ENCODE results near the gene NABP1.

DNA sequence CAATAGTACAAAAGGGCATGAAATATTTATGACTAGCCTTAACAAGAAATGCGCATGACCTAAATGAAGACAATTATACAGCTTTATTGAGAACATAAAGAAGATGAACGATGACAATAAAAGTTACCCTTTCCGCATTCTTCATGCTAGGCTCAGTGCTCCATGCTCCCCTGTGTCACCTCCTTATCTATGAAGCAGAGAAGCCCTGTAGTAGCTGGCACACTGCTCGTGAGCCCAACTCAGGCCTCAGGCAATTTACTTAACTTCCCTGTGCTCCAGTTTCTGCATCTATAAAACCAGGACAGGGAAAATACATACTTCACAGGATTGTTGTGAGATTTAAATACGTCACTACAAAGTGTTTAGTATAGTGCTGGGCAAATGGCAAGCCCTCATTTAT lies 34.5 kb upstream of the NABP1 start:
- TF ChIP-seq, protein P1, sequence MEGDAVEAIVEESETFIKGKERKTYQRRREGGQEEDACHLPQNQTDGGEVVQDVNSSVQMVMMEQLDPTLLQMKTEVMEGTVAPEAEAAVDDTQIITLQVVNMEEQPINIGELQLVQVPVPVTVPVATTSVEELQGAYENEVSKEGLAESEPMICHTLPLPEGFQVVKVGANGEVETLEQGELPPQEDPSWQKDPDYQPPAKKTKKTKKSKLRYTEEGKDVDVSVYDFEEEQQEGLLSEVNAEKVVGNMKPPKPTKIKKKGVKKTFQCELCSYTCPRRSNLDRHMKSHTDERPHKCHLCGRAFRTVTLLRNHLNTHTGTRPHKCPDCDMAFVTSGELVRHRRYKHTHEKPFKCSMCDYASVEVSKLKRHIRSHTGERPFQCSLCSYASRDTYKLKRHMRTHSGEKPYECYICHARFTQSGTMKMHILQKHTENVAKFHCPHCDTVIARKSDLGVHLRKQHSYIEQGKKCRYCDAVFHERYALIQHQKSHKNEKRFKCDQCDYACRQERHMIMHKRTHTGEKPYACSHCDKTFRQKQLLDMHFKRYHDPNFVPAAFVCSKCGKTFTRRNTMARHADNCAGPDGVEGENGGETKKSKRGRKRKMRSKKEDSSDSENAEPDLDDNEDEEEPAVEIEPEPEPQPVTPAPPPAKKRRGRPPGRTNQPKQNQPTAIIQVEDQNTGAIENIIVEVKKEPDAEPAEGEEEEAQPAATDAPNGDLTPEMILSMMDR (IDR thresholded peaks at IDR 0.05; ENCODE audit: insufficient read depth, low read length) = no peak
- no peak for TF ChIP-seq POLR2AphosphoS5 (IDR thresholded peaks at IDR 0.05; ENCODE audit: low read depth)
- TF ChIP-seq, protein P2, sequence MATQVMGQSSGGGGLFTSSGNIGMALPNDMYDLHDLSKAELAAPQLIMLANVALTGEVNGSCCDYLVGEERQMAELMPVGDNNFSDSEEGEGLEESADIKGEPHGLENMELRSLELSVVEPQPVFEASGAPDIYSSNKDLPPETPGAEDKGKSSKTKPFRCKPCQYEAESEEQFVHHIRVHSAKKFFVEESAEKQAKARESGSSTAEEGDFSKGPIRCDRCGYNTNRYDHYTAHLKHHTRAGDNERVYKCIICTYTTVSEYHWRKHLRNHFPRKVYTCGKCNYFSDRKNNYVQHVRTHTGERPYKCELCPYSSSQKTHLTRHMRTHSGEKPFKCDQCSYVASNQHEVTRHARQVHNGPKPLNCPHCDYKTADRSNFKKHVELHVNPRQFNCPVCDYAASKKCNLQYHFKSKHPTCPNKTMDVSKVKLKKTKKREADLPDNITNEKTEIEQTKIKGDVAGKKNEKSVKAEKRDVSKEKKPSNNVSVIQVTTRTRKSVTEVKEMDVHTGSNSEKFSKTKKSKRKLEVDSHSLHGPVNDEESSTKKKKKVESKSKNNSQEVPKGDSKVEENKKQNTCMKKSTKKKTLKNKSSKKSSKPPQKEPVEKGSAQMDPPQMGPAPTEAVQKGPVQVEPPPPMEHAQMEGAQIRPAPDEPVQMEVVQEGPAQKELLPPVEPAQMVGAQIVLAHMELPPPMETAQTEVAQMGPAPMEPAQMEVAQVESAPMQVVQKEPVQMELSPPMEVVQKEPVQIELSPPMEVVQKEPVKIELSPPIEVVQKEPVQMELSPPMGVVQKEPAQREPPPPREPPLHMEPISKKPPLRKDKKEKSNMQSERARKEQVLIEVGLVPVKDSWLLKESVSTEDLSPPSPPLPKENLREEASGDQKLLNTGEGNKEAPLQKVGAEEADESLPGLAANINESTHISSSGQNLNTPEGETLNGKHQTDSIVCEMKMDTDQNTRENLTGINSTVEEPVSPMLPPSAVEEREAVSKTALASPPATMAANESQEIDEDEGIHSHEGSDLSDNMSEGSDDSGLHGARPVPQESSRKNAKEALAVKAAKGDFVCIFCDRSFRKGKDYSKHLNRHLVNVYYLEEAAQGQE (IDR thresholded peaks at IDR 0.05; ENCODE audit: insufficient replicate concordance, low read depth) = no peak
- no peak for TF ChIP-seq GABPA (IDR thresholded peaks at IDR 0.05; ENCODE audit: low read depth)
- TF ChIP-seq SPI1 (IDR thresholded peaks at IDR 0.05; ENCODE audit: borderline replicate concordance, low read depth) = no peak
